SU-DHL-6 (cell line): ENCODE data around the gene HESX1.

Experiments
- H2AFZ ChIP-seq: fragments of 200-600 bp; sonication (generic); 2 replicates; pipeline ENCODE4 v1.6.1; 2014; ENCODE audit warnings: low read depth, mild to moderate bottlenecking, moderate library complexity, mixed read lengths, antibody characterized with exemption, low read length; ENCODE audit not compliant: severe bottlenecking
- H3F3A ChIP-seq: fragments of 200-600 bp; shearing (Covaris generic); 2 replicates; pipeline ENCODE4 v1.6.0; 2016; ENCODE audit warnings: antibody characterized with exemption, mild to moderate bottlenecking; ENCODE audit not compliant: insufficient read depth
- H3K27ac ChIP-seq: fragments of 200-600 bp; sonication (generic); 2 replicates; pipeline ENCODE4 v1.5.1; 2016; ENCODE audit warnings: low read depth, mild to moderate bottlenecking, low read length, moderate library complexity, mixed read lengths
- H3K27me3 ChIP-seq: fragments of 200-600 bp; sonication (generic), shearing (Covaris generic); 2 replicates; pipeline ENCODE4 v1.6.0; 2014; ENCODE audit warnings: mild to moderate bottlenecking, low read length
- H3K36me3 ChIP-seq: fragments of 200-600 bp; sonication (generic); 2 replicates; pipeline ENCODE4 v1.6.1; 2014; ENCODE audit warnings: mild to moderate bottlenecking, low read length, mixed read lengths
- H3K4me2 ChIP-seq: fragments of 300-600, 200-600 bp; shearing (Covaris generic), sonication (generic); 2 replicates; pipeline ENCODE4 v1.6.0; 2014; ENCODE audit warnings: low read length, low read depth, mild to moderate bottlenecking; ENCODE audit not compliant: poor library complexity, severe bottlenecking
- H3K4me3 ChIP-seq: fragments of 200-600 bp; sonication (generic); 2 replicates; pipeline ENCODE4 v1.5.1; 2014; ENCODE audit warnings: antibody characterized with exemption, low read length, mild to moderate bottlenecking, mixed read lengths; ENCODE audit not compliant: insufficient read depth, poor library complexity, severe bottlenecking
- H3K79me2 ChIP-seq: fragments of 200-600 bp; sonication (generic); 2 replicates; pipeline ENCODE4 v1.6.1; 2014; ENCODE audit warnings: mild to moderate bottlenecking, low read length, moderate library complexity; ENCODE audit not compliant: insufficient read depth
- H3K9ac ChIP-seq: fragments of 200-600 bp; sonication (generic); 2 replicates; pipeline ENCODE4 v1.7.0; 2014; ENCODE audit warnings: mild to moderate bottlenecking, low read length
- H3K9me2 ChIP-seq: fragments of 200-600 bp; sonication (generic); replicated peaks from 2 replicates; pipeline ENCODE4 v1.6.1; 2014; ENCODE audit warnings: low read length; ENCODE audit not compliant: insufficient read depth
- H3K9me3 ChIP-seq: fragments of 200-600 bp; sonication (generic); 2 replicates; pipeline ENCODE4 v1.6.1; 2014; ENCODE audit warnings: low read length, mixed read lengths; ENCODE audit not compliant: insufficient read depth
- H4K20me1 ChIP-seq: fragments of 200-600 bp; sonication (generic); 2 replicates; pipeline ENCODE4 v1.6.1; 2014; ENCODE audit warnings: low read depth, mild to moderate bottlenecking, antibody characterized with exemption, low read length, moderate library complexity, mixed read lengths
- EZH2phosphoT487 ChIP-seq: fragments of 200-600 bp; sonication (generic), shearing (Covaris generic); conservative IDR thresholded peaks from 2 replicates; pipeline ENCODE4 v1.6.1; 2018; ENCODE audit warnings: mild to moderate bottlenecking, antibody characterized with exemption, low read length, moderate library complexity, mixed read lengths
- TF ChIP-seq, protein P1 (sequence below): fragments of 200-600 bp; sonication (generic); IDR thresholded peaks from one replicate; pipeline ENCODE4 v1.5.1; 2017; ENCODE audit warnings: antibody characterized with exemption, mild to moderate bottlenecking, low read length, moderate library complexity; ENCODE audit not compliant: insufficient read depth, poor library complexity, severe bottlenecking

The HESX1 gene

GRCh38 chr3:57160765-57161538 lies 38.8 kb downstream of the HESX1 start:
- Histone ChIP-seq H3F3A (no peaks in the 10 kb centered on the region), H3K27me3 (no peaks in the 10 kb centered on the region), H3K9me2 (no peaks in the 10 kb centered on the region), H3K9ac (no peak overlapping the region), H4K20me1 (no peaks in the 10 kb centered on the region), H3K4me3 (no peak overlapping the region), H3K36me3 (no peaks in the 10 kb centered on the region), H3K4me2 (no peak overlapping the region), H3K27ac (no peak overlapping the region), H2AFZ (no peak overlapping the region), H3K79me2 (no peaks in the 10 kb centered on the region), H3K9me3 (no peaks in the 10 kb centered on the region)
- TF ChIP-seq, protein P1, sequence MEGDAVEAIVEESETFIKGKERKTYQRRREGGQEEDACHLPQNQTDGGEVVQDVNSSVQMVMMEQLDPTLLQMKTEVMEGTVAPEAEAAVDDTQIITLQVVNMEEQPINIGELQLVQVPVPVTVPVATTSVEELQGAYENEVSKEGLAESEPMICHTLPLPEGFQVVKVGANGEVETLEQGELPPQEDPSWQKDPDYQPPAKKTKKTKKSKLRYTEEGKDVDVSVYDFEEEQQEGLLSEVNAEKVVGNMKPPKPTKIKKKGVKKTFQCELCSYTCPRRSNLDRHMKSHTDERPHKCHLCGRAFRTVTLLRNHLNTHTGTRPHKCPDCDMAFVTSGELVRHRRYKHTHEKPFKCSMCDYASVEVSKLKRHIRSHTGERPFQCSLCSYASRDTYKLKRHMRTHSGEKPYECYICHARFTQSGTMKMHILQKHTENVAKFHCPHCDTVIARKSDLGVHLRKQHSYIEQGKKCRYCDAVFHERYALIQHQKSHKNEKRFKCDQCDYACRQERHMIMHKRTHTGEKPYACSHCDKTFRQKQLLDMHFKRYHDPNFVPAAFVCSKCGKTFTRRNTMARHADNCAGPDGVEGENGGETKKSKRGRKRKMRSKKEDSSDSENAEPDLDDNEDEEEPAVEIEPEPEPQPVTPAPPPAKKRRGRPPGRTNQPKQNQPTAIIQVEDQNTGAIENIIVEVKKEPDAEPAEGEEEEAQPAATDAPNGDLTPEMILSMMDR, result no peak
- no peak for TF ChIP-seq EZH2phosphoT487

- H2AFZ ChIP-seq, result no peak overlapping the region
- no peak overlapping the region for H3K27ac ChIP-seq
- H3K36me3 ChIP-seq, result no peaks in the 10 kb centered on the region
- no peaks in the 10 kb centered on the region for H3K9me3 ChIP-seq
- no peaks in the 10 kb centered on the region for H3K9me2 ChIP-seq
- no peaks in the 10 kb centered on the region for H3K27me3 ChIP-seq
- H3K4me2 ChIP-seq, result no peak overlapping the region
- H3F3A ChIP-seq, result no peaks in the 10 kb centered on the region
- H4K20me1 ChIP-seq, result no peaks in the 10 kb centered on the region
- H3K9ac ChIP-seq, result no peak overlapping the region
- TF ChIP-seq, protein P1, result no peak
- TF ChIP-seq EZH2phosphoT487, result no peak
- H3K79me2 ChIP-seq, result no peaks in the 10 kb centered on the region
- no peak overlapping the region for H3K4me3 ChIP-seq
Observed at GRCh38 chr3:57160076-57160764, 39.6 kb downstream of the HESX1 start.

GRCh38 chr3:57158813-57159738 lies 40.7 kb downstream of the HESX1 start:
- no peaks in the 10 kb centered on the region for H3K9me2 ChIP-seq
- no peak overlapping the region for H2AFZ ChIP-seq
- H3F3A ChIP-seq, result no peaks in the 10 kb centered on the region
- H3K27ac ChIP-seq, result no peak overlapping the region
- no peaks in the 10 kb centered on the region for H3K9me3 ChIP-seq
- no peaks in the 10 kb centered on the region for H4K20me1 ChIP-seq
- no peak for TF ChIP-seq EZH2phosphoT487
- H3K9ac ChIP-seq, result no peak overlapping the region
- H3K4me2 ChIP-seq, result no peak overlapping the region
- no peak overlapping the region for H3K4me3 ChIP-seq
- no peaks in the 10 kb centered on the region for H3K36me3 ChIP-seq
- H3K79me2 ChIP-seq, result no peaks in the 10 kb centered on the region
- H3K27me3 ChIP-seq, result no peaks in the 10 kb centered on the region
